Posterior vena cava (tissue), 2 donors: ENCODE results near the gene SH3BP4. TPM values are rescaled to one million over a fixed set of nuclear protein-coding genes. Genes with fewer than 3 reads are reported as not detected.

Source experiments
- DNase-seq: peaks from one replicate; pipeline ENCODE4 v3.0.0-alpha.2; 2020; ENCODE audit warnings: low spot score
- intact Hi-C, 2 donors: fragments of 100-400 bp; cut with DNase I; formaldehyde crosslinking; loops; one replicate each; pipeline versions ENCODE4 v1.14.1 to v1.14.2; 2022 to 2023
- total RNA-seq, 2 donors: library from RNA; stranded (reverse); fragmentation: NEBNext Ultra II Directional; extraction: Animal tissue kit (Norgen Biotek cat#: 25700); gene quantifications; one replicate each; pipeline ENCODE4 v1.2.1, GENCODE V29; 2021
- donor health status: DM: yes; HTN: yes; CAD: no.
- donor health status: DM: yes; HTN: yes; CAD: no.

The SH3BP4 gene
- total RNA-seq, 2 donors from 2014 or later, result 17.5 to 19.2 TPM

DNA sequence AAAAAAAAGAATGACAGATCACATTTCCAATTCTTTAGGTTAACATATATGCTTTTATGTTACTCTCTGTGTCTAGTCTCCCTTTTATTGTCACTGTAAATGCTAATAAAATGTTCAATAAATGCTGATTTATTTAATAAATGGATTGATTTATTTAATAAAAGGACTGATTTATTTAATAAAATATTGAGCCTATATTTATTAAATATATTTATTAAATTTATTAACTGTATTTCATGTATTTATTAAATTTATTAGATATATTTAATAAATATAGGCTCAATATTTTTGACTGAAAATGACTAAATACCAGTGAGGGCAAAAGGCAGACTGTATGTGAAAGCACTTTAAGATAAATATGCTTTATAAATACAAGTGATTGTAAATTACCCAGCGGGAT lies 142.6 kb downstream of the SH3BP4 start:
- intact Hi-C loops, result no loop called here
- DNase-seq, result no peak

DNA sequence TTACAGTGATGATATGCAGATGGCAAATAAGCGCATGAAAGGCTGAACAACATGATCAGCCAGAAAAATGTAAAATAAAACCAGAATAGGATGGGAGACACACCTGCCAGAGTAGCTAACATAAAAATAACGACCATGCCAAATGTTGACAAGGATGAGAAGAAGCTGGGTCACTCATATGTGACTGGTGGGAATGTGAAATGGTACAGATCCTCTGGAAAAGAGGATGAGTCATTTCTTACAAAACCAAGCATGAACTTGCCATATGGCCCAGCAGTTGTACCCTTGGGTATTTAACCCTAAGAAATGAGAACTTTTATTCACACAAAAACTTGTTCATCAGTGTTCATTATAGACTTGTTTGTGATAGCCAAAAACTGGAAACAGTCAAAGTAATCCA lies 143.8 kb downstream of the SH3BP4 start:
- no peak for DNase-seq
- intact Hi-C loops, result no loop called here

DNA sequence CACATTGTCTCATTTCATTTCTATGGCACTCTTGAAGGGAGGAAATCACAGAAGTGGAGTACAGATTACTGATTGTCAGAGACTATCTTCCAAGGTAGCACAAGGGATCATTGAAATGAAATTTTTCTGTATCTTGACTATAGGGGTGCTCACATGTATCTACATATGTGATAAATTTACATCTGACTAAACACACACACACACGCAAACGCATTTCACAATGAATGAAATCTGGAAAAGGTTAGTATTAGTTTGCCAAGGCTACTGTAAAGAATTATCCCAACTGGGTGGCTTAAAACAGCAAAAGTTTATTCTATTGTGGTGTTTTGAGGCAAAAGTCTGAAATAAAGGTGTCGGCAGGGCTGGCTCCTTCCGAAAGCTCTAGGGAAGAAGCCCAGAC lies 144.6 kb downstream of the SH3BP4 start:
- intact Hi-C loops, result no loop called here
- no peak for DNase-seq

DNA sequence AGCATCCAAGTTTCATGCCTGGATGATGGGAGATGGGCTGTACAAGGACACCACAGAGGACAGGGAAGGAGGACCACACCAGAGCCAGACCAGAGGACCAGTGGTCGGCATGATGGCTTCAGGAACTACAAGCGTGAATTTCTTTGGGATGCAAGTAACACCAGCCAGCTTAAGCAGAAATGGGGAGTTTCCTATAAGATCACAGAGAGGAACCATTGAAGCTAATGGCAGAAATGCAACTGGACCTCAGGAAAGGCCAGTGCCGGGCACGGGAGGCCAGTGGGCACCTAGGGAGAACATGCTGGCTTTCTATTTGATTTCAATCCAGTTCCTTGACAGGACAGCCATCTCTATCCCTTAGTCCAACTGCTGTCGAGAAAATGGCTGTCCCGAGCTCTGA lies 145.4 kb downstream of the SH3BP4 start:
- intact Hi-C loops, result no loop called here
- DNase-seq, result no peak

DNA sequence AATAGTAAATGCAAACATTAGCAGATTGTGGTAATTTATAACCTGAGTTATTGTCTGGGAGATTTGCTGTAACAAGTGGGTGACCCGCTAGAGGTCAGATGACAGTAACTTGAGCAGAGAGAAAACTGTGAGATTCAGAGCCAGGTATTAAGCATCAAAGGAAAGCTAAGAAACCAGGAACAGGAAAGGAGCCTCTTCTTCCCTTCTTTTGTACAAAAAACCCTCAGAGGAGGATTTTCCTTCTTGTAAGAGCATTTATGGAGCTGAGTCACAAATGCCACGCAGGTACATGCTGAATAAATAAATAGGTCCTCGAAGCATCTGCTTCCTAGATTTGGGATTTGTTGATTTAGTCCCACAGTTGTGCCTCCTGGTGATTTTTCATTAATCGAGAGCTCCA lies 146.5 kb downstream of the SH3BP4 start:
- no peak for DNase-seq
- intact Hi-C loops, result no loop called here

DNA sequence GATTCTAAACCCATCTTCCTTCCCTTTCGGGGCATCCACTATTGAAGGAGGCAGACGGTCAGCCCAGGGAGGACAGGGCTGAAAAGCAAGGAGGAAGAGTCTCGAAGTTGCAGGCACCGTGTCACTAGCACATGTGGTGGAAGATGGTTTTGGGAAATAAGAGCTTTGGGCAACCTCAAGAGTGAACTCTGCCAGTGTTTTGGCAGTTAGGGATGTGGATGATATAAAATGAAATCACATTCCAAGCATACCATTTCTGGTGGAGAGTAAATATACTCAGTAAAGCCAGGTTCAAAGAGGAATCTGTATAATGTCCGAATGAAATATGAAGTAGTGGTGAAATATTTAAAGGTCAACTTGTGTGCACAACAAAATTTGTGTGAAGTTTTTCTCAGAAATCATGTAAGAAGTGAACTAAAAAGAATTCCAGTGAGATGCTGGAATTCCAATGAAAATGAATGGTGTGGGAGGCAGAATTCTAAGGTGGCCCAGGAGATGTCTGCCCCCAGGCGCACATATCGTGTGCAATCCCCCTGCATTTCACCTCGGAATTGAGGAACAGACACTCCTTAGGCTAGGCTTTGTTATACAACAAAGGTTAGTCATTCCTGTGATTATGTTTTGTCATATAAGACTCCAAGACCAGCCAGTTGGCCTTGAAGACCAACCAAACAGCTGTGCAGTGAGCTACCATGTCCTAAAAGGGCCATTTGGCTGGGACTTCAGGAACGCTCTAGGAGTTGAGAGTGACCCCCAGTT lies 147.1 kb downstream of the SH3BP4 start:
- no peak for DNase-seq
- intact Hi-C loops, result no loop called here

DNA sequence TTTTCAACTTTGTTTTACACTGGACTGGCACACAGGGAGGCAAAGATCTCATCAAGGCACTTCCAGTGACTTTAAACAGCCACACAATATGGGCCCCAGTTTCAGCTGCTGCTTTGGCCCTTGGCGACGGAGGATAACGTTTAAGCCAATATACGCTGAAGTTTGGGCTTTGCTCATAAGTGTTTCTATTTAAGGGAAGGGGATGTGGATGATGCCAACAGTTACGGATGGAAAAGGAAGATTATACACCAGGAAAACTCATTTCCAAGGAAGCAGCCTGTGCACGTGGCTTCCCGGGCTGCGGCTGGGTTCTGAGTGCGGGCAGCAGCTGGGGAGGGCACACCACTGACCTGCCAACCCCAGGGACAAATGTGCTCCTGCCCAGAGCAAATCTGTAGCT lies 151.1 kb downstream of the SH3BP4 start:
- intact Hi-C loops, result loop anchor here in 1 of 2 donors (5.0 kb wide), 1 partner anchor 1501 kb away; no protein-coding TSS in a partner anchor

More for the DNA sequence above, 151.1 kb downstream of the SH3BP4 start:
- no peak for DNase-seq
